NCI-H345 (cell line): Measurements from ENCODE around the gene WDR49.

Experiments
- DNase-seq: peaks from one replicate; lab custom pipeline; 2025; lab: John Stamatoyannopoulos, UW

WDR49 gene

GRCh38 chr3:167487556-167487955 is 166.2 kb downstream of the WDR49 start:
- DNase-seq = no peak

- no peak for DNase-seq
Measured at GRCh38 chr3:167484551-167484950, 169.2 kb downstream of the WDR49 start.

- DNase-seq = no peak
Measured at GRCh38 chr3:167483708-167484475, 169.8 kb downstream of the WDR49 start.

GRCh38 chr3:167481164-167481563 is 172.6 kb downstream of the WDR49 start:
- no peak for DNase-seq

GRCh38 chr3:167480748-167481147 is 173.0 kb downstream of the WDR49 start:
- DNase-seq = no peak

- no peak for DNase-seq
Measured at GRCh38 chr3:167473863-167474262, 179.9 kb downstream of the WDR49 start, which contains the start of gene SERPINI2. Gene SERPINI2 (minus strand): TSS chr3:167474042. CDS start chr3:167471834, 2,208 bp downstream.

- no peak for DNase-seq
Measured at GRCh38 chr3:167469381-167469780, 184.4 kb downstream of the WDR49 start.

- DNase-seq = no peak
Measured at GRCh38 chr3:167467848-167468611, 185.7 kb downstream of the WDR49 start.

GRCh38 chr3:167466966-167467365 is 186.8 kb downstream of the WDR49 start:
- DNase-seq = no peak

GRCh38 chr3:167456157-167456799 is 197.5 kb downstream of the WDR49 start:
- DNase-seq = no peak

GRCh38 chr3:167453815-167454214 is 199.9 kb downstream of the WDR49 start:
- DNase-seq = no peak

- DNase-seq = no peak
Measured at GRCh38 chr3:167451282-167451681, 202.5 kb downstream of the WDR49 start.

- DNase-seq = no peak
Measured at GRCh38 chr3:167450675-167451074, 203.1 kb downstream of the WDR49 start.

- DNase-seq = no peak
Measured at GRCh38 chr3:167450195-167450594, 203.5 kb downstream of the WDR49 start.

GRCh38 chr3:167445491-167445890 is 208.3 kb downstream of the WDR49 start:
- DNase-seq = no peak

GRCh38 chr3:167441256-167441655 is 212.5 kb downstream of the WDR49 start:
- no peak for DNase-seq

- DNase-seq = no peak
Measured at GRCh38 chr3:167437428-167438139, 216.2 kb downstream of the WDR49 start.
